Measurements from ENCODE around the gene SSBP4.

The SSBP4 gene

DNA sequence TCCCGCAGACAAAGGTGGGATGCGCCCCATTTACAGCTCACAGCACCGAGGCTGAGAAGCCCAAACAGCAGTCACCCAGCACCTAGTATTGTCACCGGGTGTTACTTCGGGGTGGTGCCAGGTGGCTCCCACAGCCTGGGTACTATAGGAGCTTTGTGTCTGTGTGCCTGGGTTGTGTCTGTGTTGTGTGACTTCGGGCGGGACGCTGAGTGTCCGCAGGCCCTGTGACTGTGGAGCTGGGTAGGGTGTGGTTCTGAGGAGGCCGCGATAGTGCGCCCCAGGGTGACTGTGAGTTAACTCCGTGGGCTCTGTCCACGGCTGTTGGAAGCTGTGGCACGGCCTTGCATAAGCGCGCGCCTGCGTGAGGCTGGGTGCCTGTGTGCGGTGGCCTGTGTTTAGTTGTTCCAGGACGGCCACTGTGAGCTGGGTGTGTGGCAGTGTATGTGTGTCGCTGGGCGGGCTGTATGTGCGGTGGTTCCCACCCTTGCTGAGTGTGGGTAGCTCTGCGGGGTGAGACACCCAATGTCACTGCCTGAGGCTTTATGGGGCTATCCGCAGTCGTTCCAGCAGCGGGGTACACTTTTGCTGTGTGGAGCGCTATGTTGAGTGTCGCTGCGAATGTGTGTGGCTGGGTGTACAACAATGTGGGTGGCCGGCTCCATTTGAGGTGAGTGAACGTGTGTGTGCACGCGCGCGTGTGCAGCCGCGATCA lies 559 bp upstream of the SSBP4 start:
- peak overlapping the region; percentile 44 for H3K4me3 ChIP-seq (ENCODE audit: insufficient read length, low read depth)
- no peak for TF ChIP-seq SUZ12 (IDR thresholded peaks at IDR 0.05; ENCODE audit: extremely low read depth, insufficient read depth, insufficient read length)
- no peak for TF ChIP-seq YY1 (IDR thresholded peaks at IDR 0.05; ENCODE audit: insufficient read depth, insufficient read length)
- no peak for TF ChIP-seq ZNF274 (IDR thresholded peaks at IDR 0.05; ENCODE audit: low read depth, low read length)
- peaks cover 56% of the 10 kb centered on the region for H3K27me3 ChIP-seq (ENCODE audit: insufficient read depth, insufficient read length)
- no peaks in the 10 kb centered on the region for H3K36me3 ChIP-seq (ENCODE audit: insufficient read depth, insufficient read length, low read length)
- H3K9ac ChIP-seq (ENCODE audit: insufficient read length, low read depth): peak overlapping the region; percentile 80
- H3K9me3 ChIP-seq (ENCODE audit: insufficient read depth, low read length): no peaks in the 10 kb centered on the region
- H3K4me1 ChIP-seq (ENCODE audit: insufficient read depth, insufficient read length): peaks cover 47% of the 10 kb centered on the region
- no peak for DNase-seq (ENCODE audit: low read depth, low spot score)

DNA sequence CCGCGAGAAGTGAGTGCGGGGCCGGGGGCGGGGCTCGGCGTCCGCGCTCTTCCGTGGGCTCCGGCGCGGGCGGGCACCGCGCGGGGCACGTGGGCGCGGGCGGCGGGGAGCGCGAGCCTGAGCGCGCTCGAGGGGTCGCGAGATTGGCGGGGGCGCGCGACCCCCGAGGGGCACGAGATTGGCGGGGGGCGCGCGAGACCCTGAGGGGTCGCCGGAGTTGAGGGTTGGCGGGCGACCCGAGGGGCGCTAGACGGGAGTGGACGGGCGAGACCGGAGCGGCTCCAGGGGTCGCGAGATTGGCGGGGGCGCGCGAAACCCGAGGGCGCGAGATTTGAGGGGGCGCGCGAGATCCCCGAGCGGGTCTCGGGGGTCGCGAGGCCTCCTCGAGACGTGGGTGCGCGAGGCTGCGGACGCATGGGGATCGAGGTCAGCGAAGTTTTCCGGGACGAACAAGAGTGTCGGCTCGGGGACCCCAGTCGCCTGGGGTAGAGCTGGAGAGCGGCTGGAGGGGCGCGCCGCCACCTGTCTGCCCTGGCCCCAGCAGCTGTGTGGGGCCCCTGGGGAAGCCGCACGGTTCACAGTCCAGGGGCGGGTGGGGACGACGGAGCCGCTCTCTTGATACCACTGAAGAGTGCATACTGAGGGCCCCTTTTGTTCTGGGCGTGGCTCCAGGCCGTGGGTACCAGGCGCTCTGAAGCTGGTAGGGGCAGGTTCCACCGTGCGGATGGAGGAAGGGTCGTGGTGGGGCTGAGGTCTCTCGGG lies 682 bp downstream of the SSBP4 start:
- peak overlapping the region; percentile 83 for H3K9ac ChIP-seq (ENCODE audit: insufficient read length, low read depth)
- DNase-seq (ENCODE audit: low read depth, low spot score): no peak
- H3K27me3 ChIP-seq (ENCODE audit: insufficient read depth, insufficient read length): peaks cover 52% of the 10 kb centered on the region
- H3K4me1 ChIP-seq (ENCODE audit: insufficient read depth, insufficient read length): peaks cover 47% of the 10 kb centered on the region
- TF ChIP-seq YY1 (IDR thresholded peaks at IDR 0.05; ENCODE audit: insufficient read depth, insufficient read length) (no peak), ZNF274 (IDR thresholded peaks at IDR 0.05; ENCODE audit: low read depth, low read length) (no peak), SUZ12 (IDR thresholded peaks at IDR 0.05; ENCODE audit: extremely low read depth, insufficient read depth, insufficient read length) (no peak)
- H3K36me3 ChIP-seq (ENCODE audit: insufficient read depth, insufficient read length, low read length): no peaks in the 10 kb centered on the region
- H3K9me3 ChIP-seq (ENCODE audit: insufficient read depth, low read length): no peaks in the 10 kb centered on the region
- H3K4me3 ChIP-seq (ENCODE audit: insufficient read length, low read depth): peak overlapping the region; percentile 70

DNA sequence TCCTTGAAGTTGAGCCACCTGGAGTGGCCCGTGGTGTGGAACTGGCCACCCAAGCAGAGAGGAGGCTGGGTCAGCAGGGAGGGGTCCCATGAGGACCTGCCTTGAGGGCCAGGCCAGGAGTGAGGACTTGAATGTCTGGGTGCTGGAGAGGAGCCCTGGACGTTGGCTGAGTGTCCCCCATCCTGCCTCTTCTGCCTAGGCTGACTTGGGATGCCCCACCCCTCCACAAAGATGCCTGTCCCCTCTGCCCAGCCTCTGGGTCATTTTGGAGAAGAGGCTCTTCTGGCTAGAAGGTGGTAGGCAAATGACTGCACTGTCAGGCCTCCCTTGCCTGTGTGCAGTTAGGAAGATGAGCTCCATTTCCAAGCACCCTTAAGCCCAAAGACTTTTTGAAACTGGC lies 1.7 kb downstream of the SSBP4 start:
- H3K36me3 ChIP-seq (ENCODE audit: insufficient read depth, insufficient read length, low read length): no peaks in the 10 kb centered on the region
- no peak for DNase-seq (ENCODE audit: low read depth, low spot score)
- peaks cover 49% of the 10 kb centered on the region for H3K4me1 ChIP-seq (ENCODE audit: insufficient read depth, insufficient read length)
- H3K9ac ChIP-seq (ENCODE audit: insufficient read length, low read depth): peak overlapping the region; percentile 2
- no peaks in the 10 kb centered on the region for H3K9me3 ChIP-seq (ENCODE audit: insufficient read depth, low read length)
- TF ChIP-seq YY1 (IDR thresholded peaks at IDR 0.05; ENCODE audit: insufficient read depth, insufficient read length): no peak
- no peak overlapping the region for H3K4me3 ChIP-seq (ENCODE audit: insufficient read length, low read depth)
- H3K27me3 ChIP-seq (ENCODE audit: insufficient read depth, insufficient read length): peaks cover 52% of the 10 kb centered on the region

DNA sequence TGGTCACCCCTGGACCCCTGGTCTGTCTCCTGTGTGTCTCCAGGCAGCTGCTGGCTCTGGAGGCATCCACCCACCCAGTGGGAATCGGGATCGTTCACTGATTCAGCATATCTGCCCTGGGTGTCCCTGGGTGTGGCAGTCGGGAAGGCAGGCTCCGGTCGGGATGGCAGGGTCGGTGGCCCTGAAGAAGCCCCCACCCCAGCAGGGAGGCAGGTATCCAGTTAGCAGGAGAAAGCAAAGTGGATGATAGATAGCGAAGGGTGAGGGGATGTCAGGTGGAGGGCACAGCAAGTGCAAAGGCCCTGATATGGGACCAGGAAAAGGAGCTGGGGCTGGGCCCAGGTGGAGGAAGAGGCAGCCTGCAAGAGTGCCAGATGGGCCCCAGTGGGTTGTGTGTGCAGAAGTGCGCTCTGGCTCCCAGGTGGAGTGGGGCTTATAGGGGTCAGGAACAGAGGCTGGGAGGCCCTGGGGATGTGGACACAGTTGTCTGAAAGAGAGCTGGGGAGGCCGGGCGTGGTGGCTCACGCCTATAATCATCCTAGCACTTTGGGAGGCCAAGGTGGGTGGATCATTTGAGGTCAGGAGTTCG lies 2.3 kb downstream of the SSBP4 start:
- H3K4me3 ChIP-seq (ENCODE audit: insufficient read length, low read depth): no peak overlapping the region

DNA sequence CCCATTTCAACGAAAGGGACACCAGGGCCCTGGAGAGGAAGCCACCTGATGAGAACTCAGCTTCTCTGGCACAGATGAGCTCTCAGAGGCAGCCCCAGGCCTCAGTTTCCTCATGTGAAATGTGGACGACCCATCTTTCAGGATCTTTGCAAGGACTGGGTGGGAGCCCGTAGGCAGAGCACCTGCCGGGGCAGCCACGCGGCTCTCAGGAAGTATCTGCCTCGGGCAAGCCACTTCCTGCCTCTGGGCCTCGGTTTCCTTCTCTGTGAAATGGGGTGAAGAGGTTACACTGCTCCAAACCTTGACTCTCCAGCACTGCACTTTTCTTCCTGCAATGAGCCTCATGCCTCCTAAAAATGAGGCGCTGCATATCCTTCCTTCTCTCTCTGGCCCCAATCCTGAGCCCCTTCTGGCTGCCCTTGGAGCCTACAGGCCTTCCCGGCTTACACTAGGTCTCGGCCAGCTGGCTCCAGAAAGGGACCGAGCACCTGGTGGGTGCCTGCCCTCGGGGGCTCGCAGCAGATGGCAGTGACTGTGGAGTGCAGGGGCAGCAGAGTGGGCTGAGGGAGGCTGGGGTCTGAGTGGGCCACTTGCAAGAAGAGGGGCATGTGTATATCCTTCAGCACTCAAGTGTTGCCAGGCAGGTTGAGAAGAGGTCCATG lies 3.5 kb downstream of the SSBP4 start:
- H3K9ac ChIP-seq (ENCODE audit: insufficient read length, low read depth): peak overlapping the region; percentile 1
- H3K36me3 ChIP-seq (ENCODE audit: insufficient read depth, insufficient read length, low read length): no peaks in the 10 kb centered on the region
- H3K27me3 ChIP-seq (ENCODE audit: insufficient read depth, insufficient read length): peaks cover 52% of the 10 kb centered on the region
- no peak for TF ChIP-seq YY1 (IDR thresholded peaks at IDR 0.05; ENCODE audit: insufficient read depth, insufficient read length)
- TF ChIP-seq SUZ12 (IDR thresholded peaks at IDR 0.05; ENCODE audit: extremely low read depth, insufficient read depth, insufficient read length): no peak
- no peak for TF ChIP-seq ZNF274 (IDR thresholded peaks at IDR 0.05; ENCODE audit: low read depth, low read length)
- no peak for DNase-seq (ENCODE audit: low read depth, low spot score)
- peaks cover 59% of the 10 kb centered on the region for H3K4me1 ChIP-seq (ENCODE audit: insufficient read depth, insufficient read length)
- no peak overlapping the region for H3K4me3 ChIP-seq (ENCODE audit: insufficient read length, low read depth)
- no peaks in the 10 kb centered on the region for H3K9me3 ChIP-seq (ENCODE audit: insufficient read depth, low read length)

More for the DNA sequence above, 2.3 kb downstream of the SSBP4 start:
- Histone ChIP-seq H3K36me3 (ENCODE audit: insufficient read depth, insufficient read length, low read length) (no peaks in the 10 kb centered on the region), H3K27me3 (ENCODE audit: insufficient read depth, insufficient read length) (peaks cover 52% of the 10 kb centered on the region), H3K9ac (ENCODE audit: insufficient read length, low read depth) (peak overlapping the region; percentile 45), H3K9me3 (ENCODE audit: insufficient read depth, low read length) (no peaks in the 10 kb centered on the region), H3K4me1 (ENCODE audit: insufficient read depth, insufficient read length) (peaks cover 52% of the 10 kb centered on the region)
- TF ChIP-seq YY1 (IDR thresholded peaks at IDR 0.05; ENCODE audit: insufficient read depth, insufficient read length): no peak
- DNase-seq (ENCODE audit: low read depth, low spot score): no peak

DNA sequence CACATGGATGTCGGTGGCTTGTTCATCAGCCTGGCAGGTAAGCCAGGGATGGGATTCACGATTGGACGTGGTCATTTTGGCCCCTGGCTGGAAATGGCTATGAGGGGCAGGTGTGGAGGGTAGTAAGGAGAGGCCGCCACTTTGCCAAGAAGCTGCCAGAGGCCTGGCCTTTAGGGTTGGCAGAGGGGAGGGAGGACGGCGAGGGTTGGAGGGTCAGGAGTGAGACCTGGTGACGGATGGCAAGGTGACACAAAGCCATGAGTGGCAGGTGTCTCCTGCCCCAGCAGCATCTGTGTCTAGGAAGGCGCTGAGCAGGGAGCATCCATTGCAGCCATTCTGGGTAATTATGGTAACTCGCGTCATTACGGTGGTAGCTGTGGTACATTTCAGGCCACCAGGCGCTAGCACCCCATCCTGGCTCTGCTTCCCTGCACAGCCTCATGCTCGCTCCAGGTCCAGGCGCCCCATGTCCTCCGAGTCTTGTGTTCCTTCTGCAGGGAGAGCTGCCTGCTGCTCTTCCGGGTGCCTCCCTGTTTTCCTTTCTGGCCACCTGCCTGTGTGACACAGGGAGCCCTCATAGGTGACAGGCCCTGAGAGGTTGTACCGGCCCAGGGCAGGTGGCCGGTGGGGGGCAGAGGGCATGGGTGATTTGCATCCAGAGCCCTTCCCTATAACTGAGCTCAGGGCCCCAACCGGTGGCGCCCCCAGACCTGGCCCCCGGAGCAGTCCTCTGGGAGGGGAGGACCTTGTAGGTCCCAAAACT lies 4.2 kb downstream of the SSBP4 start:
- DNase-seq (ENCODE audit: low read depth, low spot score): no peak

More for the DNA sequence above, 4.2 kb downstream of the SSBP4 start:
- H3K9me3 ChIP-seq (ENCODE audit: insufficient read depth, low read length): no peaks in the 10 kb centered on the region
- TF ChIP-seq SUZ12 (IDR thresholded peaks at IDR 0.05; ENCODE audit: extremely low read depth, insufficient read depth, insufficient read length) (no peak), ZNF274 (IDR thresholded peaks at IDR 0.05; ENCODE audit: low read depth, low read length) (no peak), YY1 (IDR thresholded peaks at IDR 0.05; ENCODE audit: insufficient read depth, insufficient read length) (no peak)
- no peaks in the 10 kb centered on the region for H3K36me3 ChIP-seq (ENCODE audit: insufficient read depth, insufficient read length, low read length)
- H3K4me1 ChIP-seq (ENCODE audit: insufficient read depth, insufficient read length): peaks cover 58% of the 10 kb centered on the region
- H3K4me3 ChIP-seq (ENCODE audit: insufficient read length, low read depth): no peak overlapping the region
- peaks cover 45% of the 10 kb centered on the region for H3K27me3 ChIP-seq (ENCODE audit: insufficient read depth, insufficient read length)
- no peak overlapping the region for H3K9ac ChIP-seq (ENCODE audit: insufficient read length, low read depth)
